Measurements from ENCODE around the gene RRP12.

Gene RRP12

GRCh38 chr10:97336006-97336405, 65.1 kb downstream of the RRP12 start:
- no peak for DNase-seq (ENCODE audit: low read depth in 2 of 2)

GRCh38 chr10:97335188-97335619, 65.9 kb downstream of the RRP12 start:
- DNase-seq (ENCODE audit: low read depth in 2 of 2): no peak

- peak; percentile 71 to 78 for DNase-seq (ENCODE audit: low read depth in 2 of 2)
These were observed 66.6 kb downstream of the RRP12 start, which contains the start of gene FRAT2 for GRCh38 chr10:97334370-97335175. TSS of gene FRAT2 (minus strand) at chr10:97334729. CDS start at chr10:97334572, 157 bp downstream.

GRCh38 chr10:97333601-97334369, 67.4 kb downstream of the RRP12 start:
- no peak for DNase-seq (ENCODE audit: low read depth in 2 of 2)

- no peak for DNase-seq (ENCODE audit: low read depth in 2 of 2)
These were observed 67.9 kb downstream of the RRP12 start for GRCh38 chr10:97333351-97333600.

GRCh38 chr10:97332591-97333350, 68.4 kb downstream of the RRP12 start:
- DNase-seq (ENCODE audit: low read depth in 2 of 2): no peak

- DNase-seq (ENCODE audit: low read depth in 2 of 2): no peak
These were observed 69.9 kb downstream of the RRP12 start for GRCh38 chr10:97331153-97331703.

GRCh38 chr10:97329766-97330165, 71.4 kb downstream of the RRP12 start:
- no peak for DNase-seq (ENCODE audit: low read depth in 2 of 2)

- DNase-seq (ENCODE audit: low read depth in 2 of 2): no peak
These were observed 72.3 kb downstream of the RRP12 start for GRCh38 chr10:97328646-97329453.

GRCh38 chr10:97327348-97328294, 73.5 kb downstream of the RRP12 start:
- no peak for DNase-seq (ENCODE audit: low read depth in 2 of 2)

- DNase-seq (ENCODE audit: low read depth in 2 of 2): no peak
These were observed 75.4 kb downstream of the RRP12 start for GRCh38 chr10:97325754-97326153.

- no peak for DNase-seq (ENCODE audit: low read depth in 2 of 2)
These were observed 77.6 kb downstream of the RRP12 start for GRCh38 chr10:97323501-97323900.

- DNase-seq (ENCODE audit: low read depth in 2 of 2): no peak
These were observed 79.3 kb downstream of the RRP12 start for GRCh38 chr10:97321804-97322190.

- DNase-seq (ENCODE audit: low read depth in 2 of 2): no peak
These were observed 79.9 kb downstream of the RRP12 start for GRCh38 chr10:97321032-97321803.

GRCh38 chr10:97320480-97321031, 80.6 kb downstream of the RRP12 start:
- DNase-seq (ENCODE audit: low read depth in 2 of 2): no peak

GRCh38 chr10:97319671-97320479, 81.3 kb downstream of the RRP12 start:
- peak; percentile 44 to 45 for DNase-seq (ENCODE audit: low read depth in 2 of 2)

- DNase-seq (ENCODE audit: low read depth in 2 of 2): peak; percentile 77 to 86
These were observed 82.1 kb downstream of the RRP12 start, which contains the start of gene FRAT1 for GRCh38 chr10:97318772-97319651. TSS of gene FRAT1 (plus strand) at chr10:97319271. CDS start at chr10:97319454, 183 bp downstream.
